ENCODE data around the gene GNGT1. TPM values are rescaled to one million over a fixed set of nuclear protein-coding genes. Genes with fewer than 3 reads are reported as not detected.

Gene GNGT1
- total and polyA plus RNA-seq, 2 of the 8 experiments (the other 6 are each of a cell fraction or from before 2014, with no cell fraction given), result 0.26 TPM; not detected in 1

DNA sequence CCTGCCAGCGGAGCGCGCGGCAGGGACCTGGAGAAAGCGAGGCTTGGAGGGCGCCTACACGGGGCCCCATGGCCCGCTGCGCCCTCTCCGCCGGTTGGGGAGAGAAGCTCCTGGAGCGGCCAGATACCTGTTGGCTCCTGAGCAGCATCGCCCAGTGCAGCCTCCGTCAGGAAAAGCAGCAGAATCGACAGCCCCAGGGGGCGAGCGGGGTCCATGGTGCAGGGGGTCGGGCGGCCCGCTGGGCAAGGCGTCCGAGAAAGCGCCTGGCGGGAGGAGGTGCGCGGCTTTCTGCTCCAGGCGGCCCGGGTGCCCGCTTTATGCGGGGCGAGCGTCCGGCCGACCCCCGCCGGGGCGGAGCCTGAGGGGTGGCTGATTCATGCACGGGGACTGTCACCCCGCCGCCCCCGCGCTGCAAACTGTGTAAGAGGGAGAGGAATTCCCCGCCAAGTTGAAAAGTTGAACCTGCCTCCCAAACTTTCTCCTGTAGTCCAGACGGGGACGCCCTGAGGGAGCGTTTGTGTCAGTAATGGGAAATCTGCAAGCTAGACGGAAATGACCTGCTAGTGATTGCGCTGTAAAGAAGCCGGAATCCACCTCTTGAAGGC lies 15.8 kb upstream of the GNGT1 start, which contains the start of gene TFPI2 (continued):
- TF ChIP-seq CHD7 (IDR thresholded peaks at IDR 0.05; ENCODE audit: insufficient replicate concordance, low read length) (no peak), PHF8 (conservative IDR thresholded peaks at IDR 0.05; ENCODE audit: low read depth, low read length) (0 out of 2 replicates have a peak, but pooled peaks have one; percentile 46), SRF (IDR thresholded peaks at IDR 0.05; ENCODE audit: low read depth, low read length) (no peak), SP2 (IDR thresholded peaks at IDR 0.05; ENCODE audit: low read length) (no peak), SAP30 (IDR thresholded peaks at IDR 0.05; ENCODE audit: insufficient read depth, insufficient replicate concordance, low read length) (no peak), SIN3A (conservative IDR thresholded peaks at IDR 0.05 in 1 of 2, IDR thresholded peaks at IDR 0.05 in 1 of 2; ENCODE audit: low read depth in 1 of 2, low read length in 2 of 2) (no peak), BACH1 (IDR thresholded peaks at IDR 0.05; ENCODE audit: low read length) (no peak)
